Measurements from ENCODE around the gene ZNF638.

DNA sequence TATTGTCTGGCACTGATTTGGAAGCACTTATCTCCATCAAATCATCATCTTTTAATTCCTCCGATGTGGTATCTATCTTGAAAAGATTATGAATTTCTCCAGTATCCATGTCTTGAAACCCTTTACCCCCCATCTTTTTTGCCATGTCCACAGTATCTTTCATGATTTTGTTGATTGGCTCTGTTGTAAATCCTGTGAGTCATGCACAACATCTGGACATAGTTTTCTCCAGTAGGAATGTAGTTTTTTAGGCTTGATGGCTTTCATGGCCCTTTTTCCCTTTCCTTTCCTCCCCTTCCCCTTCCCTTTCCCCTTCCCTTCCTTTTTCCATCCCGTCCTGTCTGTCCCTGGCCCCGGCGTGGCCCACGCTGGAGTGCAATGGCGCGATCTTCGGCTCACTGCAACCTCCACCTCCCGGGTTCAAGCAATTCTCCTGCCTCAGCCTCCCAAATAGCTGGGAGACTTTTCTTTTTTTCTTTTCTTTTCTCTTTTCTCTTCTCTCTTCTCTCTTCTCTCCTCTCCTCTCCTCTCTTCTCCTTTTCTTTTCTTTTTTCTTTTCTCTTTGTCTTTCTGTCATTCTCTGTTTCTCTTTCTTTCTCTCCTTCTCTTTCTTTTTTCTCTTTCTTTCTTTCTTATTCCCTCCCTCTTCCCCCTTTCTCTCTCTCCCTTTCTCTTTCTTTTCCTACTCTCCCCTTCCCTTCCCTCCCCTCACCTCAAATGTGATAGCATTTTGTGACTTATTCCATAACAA is 18.4 kb upstream of the ZNF638 start:
- no peak for TF ChIP-seq TCF4 (CRISPR knock-in tag; IDR thresholded peaks at IDR 0.05; ENCODE audit: borderline replicate concordance)
- TF ChIP-seq ZC3H10 (CRISPR knock-in tag; IDR thresholded peaks at IDR 0.05): no peak
- TF ChIP-seq ZFP3 (CRISPR knock-in tag; IDR thresholded peaks at IDR 0.05): no peak
- TF ChIP-seq, protein P1, sequence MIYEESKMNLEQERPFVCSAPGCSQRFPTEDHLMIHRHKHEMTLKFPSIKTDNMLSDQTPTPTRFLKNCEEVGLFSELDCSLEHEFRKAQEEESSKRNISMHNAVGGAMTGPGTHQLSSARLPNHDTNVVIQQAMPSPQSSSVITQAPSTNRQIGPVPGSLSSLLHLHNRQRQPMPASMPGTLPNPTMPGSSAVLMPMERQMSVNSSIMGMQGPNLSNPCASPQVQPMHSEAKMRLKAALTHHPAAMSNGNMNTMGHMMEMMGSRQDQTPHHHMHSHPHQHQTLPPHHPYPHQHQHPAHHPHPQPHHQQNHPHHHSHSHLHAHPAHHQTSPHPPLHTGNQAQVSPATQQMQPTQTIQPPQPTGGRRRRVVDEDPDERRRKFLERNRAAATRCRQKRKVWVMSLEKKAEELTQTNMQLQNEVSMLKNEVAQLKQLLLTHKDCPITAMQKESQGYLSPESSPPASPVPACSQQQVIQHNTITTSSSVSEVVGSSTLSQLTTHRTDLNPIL (CRISPR knock-in tag; IDR thresholded peaks at IDR 0.05; ENCODE audit: low read depth): no peak
- TF ChIP-seq, protein P2, sequence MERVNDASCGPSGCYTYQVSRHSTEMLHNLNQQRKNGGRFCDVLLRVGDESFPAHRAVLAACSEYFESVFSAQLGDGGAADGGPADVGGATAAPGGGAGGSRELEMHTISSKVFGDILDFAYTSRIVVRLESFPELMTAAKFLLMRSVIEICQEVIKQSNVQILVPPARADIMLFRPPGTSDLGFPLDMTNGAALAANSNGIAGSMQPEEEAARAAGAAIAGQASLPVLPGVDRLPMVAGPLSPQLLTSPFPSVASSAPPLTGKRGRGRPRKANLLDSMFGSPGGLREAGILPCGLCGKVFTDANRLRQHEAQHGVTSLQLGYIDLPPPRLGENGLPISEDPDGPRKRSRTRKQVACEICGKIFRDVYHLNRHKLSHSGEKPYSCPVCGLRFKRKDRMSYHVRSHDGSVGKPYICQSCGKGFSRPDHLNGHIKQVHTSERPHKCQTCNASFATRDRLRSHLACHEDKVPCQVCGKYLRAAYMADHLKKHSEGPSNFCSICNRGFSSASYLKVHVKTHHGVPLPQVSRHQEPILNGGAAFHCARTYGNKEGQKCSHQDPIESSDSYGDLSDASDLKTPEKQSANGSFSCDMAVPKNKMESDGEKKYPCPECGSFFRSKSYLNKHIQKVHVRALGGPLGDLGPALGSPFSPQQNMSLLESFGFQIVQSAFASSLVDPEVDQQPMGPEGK (CRISPR knock-in tag; IDR thresholded peaks at IDR 0.05; ENCODE audit: borderline replicate concordance): no peak
- TF ChIP-seq OSR1 (CRISPR knock-in tag; IDR thresholded peaks at IDR 0.05): no peak
- TF ChIP-seq ZNF70 (CRISPR knock-in tag; IDR thresholded peaks at IDR 0.05): no peak
